WTC11 (cell line): ENCODE data around the gene SULT6B1. TPM values are rescaled to one million over a fixed set of nuclear protein-coding genes. Genes with fewer than 3 reads are reported as not detected.

Experiments used
- ATAC-seq: fragments of 200-7000 bp; cut with Tn5 transposase; 2 replicates; pipeline ENCODE4 v1.10.0; 2021; ENCODE audit warnings: mild to moderate bottlenecking, moderate library complexity
- CTCF ChIA-PET: fragments of 300-600 bp; sonication (Branson Sonifier 250); formaldehyde crosslinking; loops from one replicate; lab custom pipeline; 2021; ENCODE audit warnings: antibody characterized with exemption; lab: Charles Lee
- POLR2A ChIA-PET: fragments of 350-600 bp; sonication (Branson Sonifier 250); formaldehyde crosslinking; loops from one replicate; lab custom pipeline; 2021; ENCODE audit warnings: antibody characterized with exemption; lab: Charles Lee
- DNase-seq: peaks from one replicate; pipeline ENCODE4 v3.0.0; 2021; ENCODE audit warnings: low spot score
- H3K27ac Mint-ChIP-seq: 2 replicates; pipeline ENCODE4 v1.8.0; 2021; ENCODE audit warnings: mixed read lengths
- H3K27me3 Mint-ChIP-seq: 2 replicates; pipeline ENCODE4 v1.8.0; 2021; ENCODE audit warnings: low read depth, mild to moderate bottlenecking, moderate library complexity, mixed read lengths
- H3K36me3 Mint-ChIP-seq: 2 replicates; pipeline ENCODE4 v1.8.0; 2021; ENCODE audit warnings: mixed read lengths
- H3K4me1 Mint-ChIP-seq: 2 replicates; pipeline ENCODE4 v1.8.0; 2022; ENCODE audit warnings: mixed read lengths
- H3K4me3 Mint-ChIP-seq: 2 replicates; pipeline ENCODE4 v1.8.0; 2021; ENCODE audit warnings: mild to moderate bottlenecking, moderate library complexity, mixed read lengths
- H3K9me3 Mint-ChIP-seq: 2 replicates; pipeline ENCODE4 v1.8.0; 2021; ENCODE audit warnings: mixed read lengths
- AFF4 ChIP-seq: sonication (generic); formaldehyde crosslinking; IDR thresholded peaks from 2 replicates; pipeline ENCODE4 v1.8.1; 2023; ENCODE audit warnings: mild to moderate bottlenecking, missing genetic modification reagents, borderline replicate concordance
- CBFB ChIP-seq: sonication (generic); formaldehyde crosslinking; IDR thresholded peaks from 2 replicates; pipeline ENCODE4 v1.8.1; 2022; ENCODE audit warnings: mild to moderate bottlenecking, low read depth, missing genetic modification reagents
- CREM ChIP-seq: sonication (generic); formaldehyde crosslinking; IDR thresholded peaks from 2 replicates; pipeline ENCODE4 v1.8.1; 2022; ENCODE audit warnings: mild to moderate bottlenecking, missing genetic modification reagents, moderate library complexity
- CTCF ChIP-seq: fragments of 200-600 bp; IDR thresholded peaks from 2 replicates; pipeline ENCODE4 v1.8.0; 2022; ENCODE audit warnings: antibody characterized with exemption
- GABPB1 ChIP-seq: sonication (generic); formaldehyde crosslinking; IDR thresholded peaks from 2 replicates; pipeline ENCODE4 v1.8.1; 2023; ENCODE audit warnings: mild to moderate bottlenecking, missing genetic modification reagents
- JAZF1 ChIP-seq: fragments of 250-450 bp; sonication (Bioruptor Pico); IDR thresholded peaks from 2 replicates; pipeline ENCODE4 v1.9.0; 2021; ENCODE audit warnings: moderate library complexity, mild to moderate bottlenecking, inconsistent platforms
- MAX ChIP-seq: sonication (generic); formaldehyde crosslinking; IDR thresholded peaks from 2 replicates; pipeline ENCODE4 v1.8.0; 2022; ENCODE audit warnings: mild to moderate bottlenecking, missing genetic modification reagents
- MXD4 ChIP-seq: fragments of 250-450 bp; sonication (Bioruptor Pico); IDR thresholded peaks from 2 replicates; pipeline ENCODE4 v1.8.0; 2021; ENCODE audit warnings: mild to moderate bottlenecking, moderate library complexity, borderline replicate concordance
- NFATC4 ChIP-seq: fragments of 250-450 bp; sonication (Bioruptor Pico); IDR thresholded peaks from 2 replicates; pipeline ENCODE4 v1.9.0; 2021; ENCODE audit warnings: mild to moderate bottlenecking
- NR1H2 ChIP-seq: sonication (generic); formaldehyde crosslinking; IDR thresholded peaks from 2 replicates; pipeline ENCODE4 v1.9.0; 2021; ENCODE audit warnings: mild to moderate bottlenecking, moderate library complexity, missing genetic modification reagents
- NR2C2 ChIP-seq: sonication (generic); formaldehyde crosslinking; IDR thresholded peaks from 2 replicates; pipeline ENCODE4 v1.8.0; 2022; ENCODE audit warnings: mild to moderate bottlenecking, missing genetic modification reagents
- PRDM15 ChIP-seq: sonication (generic); formaldehyde crosslinking; IDR thresholded peaks from 2 replicates; pipeline ENCODE4 v1.8.0; 2022; ENCODE audit warnings: missing genetic modification reagents
- PREB ChIP-seq: sonication (generic); formaldehyde crosslinking; IDR thresholded peaks from 2 replicates; pipeline ENCODE4 v1.8.1; 2022; ENCODE audit warnings: mild to moderate bottlenecking, missing genetic modification reagents, moderate library complexity, borderline replicate concordance
- PRRX2 ChIP-seq: fragments of 250-450 bp; sonication (Bioruptor Pico); IDR thresholded peaks from 2 replicates; pipeline ENCODE4 v1.8.0; 2021; ENCODE audit warnings: mild to moderate bottlenecking
- RORB ChIP-seq: fragments of 250-450 bp; sonication (Bioruptor Pico); IDR thresholded peaks from 2 replicates; pipeline ENCODE4 v1.9.0; 2021; ENCODE audit warnings: mild to moderate bottlenecking
- SMAD3 ChIP-seq: sonication (generic); formaldehyde crosslinking; IDR thresholded peaks from 2 replicates; pipeline ENCODE4 v1.8.0; 2022; ENCODE audit warnings: missing genetic modification reagents, mild to moderate bottlenecking, borderline replicate concordance
- SOX15 ChIP-seq: fragments of 250-450 bp; sonication (Bioruptor Pico); IDR thresholded peaks from 2 replicates; pipeline ENCODE4 v1.9.0; 2021; ENCODE audit warnings: mild to moderate bottlenecking
- SP1 ChIP-seq: sonication (generic); formaldehyde crosslinking; conservative IDR thresholded peaks from 2 replicates; pipeline ENCODE4 v1.8.1; 2022; ENCODE audit warnings: missing genetic modification reagents
- TEAD1 ChIP-seq: sonication (generic); formaldehyde crosslinking; IDR thresholded peaks from 2 replicates; pipeline ENCODE4 v1.8.0; 2022; ENCODE audit warnings: mild to moderate bottlenecking, missing genetic modification reagents
- USF1 ChIP-seq: sonication (generic); formaldehyde crosslinking; IDR thresholded peaks from 2 replicates; pipeline ENCODE4 v1.8.0; 2022; ENCODE audit warnings: mild to moderate bottlenecking, missing genetic modification reagents
- ZNF138 ChIP-seq: sonication (generic); formaldehyde crosslinking; conservative IDR thresholded peaks from 2 replicates; pipeline ENCODE4 v1.8.1; 2022; ENCODE audit warnings: mild to moderate bottlenecking, moderate library complexity, missing genetic modification reagents
- ZNF232 ChIP-seq: sonication (generic); formaldehyde crosslinking; IDR thresholded peaks from 2 replicates; pipeline ENCODE4 v1.8.0; 2022; ENCODE audit warnings: mild to moderate bottlenecking, missing genetic modification reagents
- ZNF396 ChIP-seq: fragments of 250-450 bp; sonication (Bioruptor Pico); IDR thresholded peaks from 2 replicates; pipeline ENCODE4 v1.8.0; 2021; ENCODE audit warnings: mild to moderate bottlenecking, moderate library complexity, borderline replicate concordance
- ZNF423 ChIP-seq: fragments of 250-450 bp; sonication (Bioruptor Pico); IDR thresholded peaks from 2 replicates; pipeline ENCODE4 v2.1.2; 2022; ENCODE audit warnings: mild to moderate bottlenecking, moderate library complexity
- ZNF512 ChIP-seq: sonication (generic); formaldehyde crosslinking; IDR thresholded peaks from 2 replicates; pipeline ENCODE4 v1.8.1; 2022; ENCODE audit warnings: missing genetic modification reagents, borderline replicate concordance
- ZNF671 ChIP-seq: fragments of 250-450 bp; sonication (Bioruptor Pico); IDR thresholded peaks from 2 replicates; pipeline ENCODE4 v1.8.0; 2021; ENCODE audit warnings: mild to moderate bottlenecking
- total RNA-seq: library from RNA; stranded (reverse); gene quantifications from 3 replicates; pipeline ENCODE4 v1.2.3, GENCODE V29; 2021

The SULT6B1 gene
- total RNA-seq, 1 experiment from 2014 or later, result not detected

GRCh38 chr2:37223131-37223530 is 34.7 kb upstream of the SULT6B1 start:
- Mint-ChIP-seq H3K4me3 (no peak overlapping the region), H3K9me3 (peaks cover 3% of the 10 kb centered on the region; the same call in 1 of the 2 replicates), H3K27ac (peak overlapping the region; percentile 46), H3K4me1 (peaks cover 48% of the 10 kb centered on the region), H3K36me3 (peaks cover 80% of the 10 kb centered on the region), H3K27me3 (no peaks in the 10 kb centered on the region)
- DNase-seq (no peak), ATAC-seq (no peak)
- TF ChIP-seq RORB (CRISPR knock-in tag), result no peak
- no peak for TF ChIP-seq MXD4 (CRISPR knock-in tag)
- TF ChIP-seq ZNF423 (CRISPR knock-in tag), result no peak
- no peak for TF ChIP-seq PREB (CRISPR knock-in tag)
- TF ChIP-seq MAX, result no peak
- TF ChIP-seq ZNF232 (CRISPR knock-in tag), result no peak
- no peak for TF ChIP-seq SP1 (CRISPR knock-in tag)
- no peak for TF ChIP-seq ZNF512 (CRISPR knock-in tag)
- no peak for TF ChIP-seq ZNF671
- TF ChIP-seq NR2C2, result no peak
- TF ChIP-seq PRDM15 (CRISPR knock-in tag), result no peak
- no peak for TF ChIP-seq ZNF396 (CRISPR knock-in tag)
- TF ChIP-seq NFATC4, result no peak
- no peak for TF ChIP-seq USF1 (CRISPR knock-in tag)
- no peak for TF ChIP-seq AFF4
- POLR2A ChIA-PET, result no interaction called here
- CTCF ChIA-PET, result interaction anchor here (1.0 kb wide), 1 partner anchor 9 kb away, joined by 3 read pairs; the partner anchor contains the start of gene NDUFAF7

GRCh38 chr2:37219046-37219445 is 30.6 kb upstream of the SULT6B1 start:
- H3K36me3 Mint-ChIP-seq, result peaks cover 91% of the 10 kb centered on the region
- H3K9me3 Mint-ChIP-seq, result peaks cover 3% of the 10 kb centered on the region; the same call in 1 of the 2 replicates
- H3K4me1 Mint-ChIP-seq, result peaks cover 19% of the 10 kb centered on the region
- no peaks in the 10 kb centered on the region for H3K27me3 Mint-ChIP-seq
- ChIA-PET POLR2A (no interaction called here), CTCF (no interaction called here)
- DNase-seq (no peak), ATAC-seq (no peak)
- H3K27ac Mint-ChIP-seq, result peak overlapping the region; percentile 33
- H3K4me3 Mint-ChIP-seq, result no peak overlapping the region
- TF ChIP-seq GABPB1 (CRISPR knock-in tag), result no peak
- TF ChIP-seq NR1H2 (CRISPR knock-in tag), result no peak
- no peak for TF ChIP-seq TEAD1
- no peak for TF ChIP-seq ZNF138 (CRISPR knock-in tag)
- no peak for TF ChIP-seq SMAD3
- TF ChIP-seq SOX15 (CRISPR knock-in tag), result no peak
- TF ChIP-seq CTCF, result no peak
- TF ChIP-seq PRRX2 (CRISPR knock-in tag), result no peak
- no peak for TF ChIP-seq CREM (CRISPR knock-in tag)
- no peak for TF ChIP-seq JAZF1 (CRISPR knock-in tag)
- TF ChIP-seq CBFB (CRISPR knock-in tag), result no peak
